HepG2 (cell line): ENCODE results near the gene ZKSCAN3. TPM values are rescaled to one million over a fixed set of nuclear protein-coding genes. Genes with fewer than 3 reads are reported as not detected.

Source experiments
- AHR ChIP-seq: IDR thresholded peaks from 2 replicates; pipeline ENCODE4 v1.6.1; 2018; ENCODE audit warnings: missing genetic modification reagents, missing compliant biosample characterization
- ATF7 ChIP-seq, 2 experiments: fragments of 450-650 bp in 1 of 2; sonication (generic) in 1 of 2; formaldehyde crosslinking in 1 of 2; IDR thresholded peaks; 2 replicates each; pipeline versions ENCODE4 v1.4.0 to v1.6.1; 2016 to 2020; ENCODE audit warnings: antibody characterized with exemption in 1 of 2, mild to moderate bottlenecking in 1 of 2, missing genetic modification reagents in 1 of 2
- CTCF ChIP-seq: sonication (generic); formaldehyde crosslinking; IDR thresholded peaks from 2 replicates; pipeline ENCODE4 v1.5.0; 2020; ENCODE audit warnings: mild to moderate bottlenecking, missing genetic modification reagents, moderate library complexity
- HBP1 ChIP-seq: IDR thresholded peaks from 2 replicates; pipeline ENCODE4 v1.6.1; 2016; ENCODE audit warnings: low read depth, control low read depth
- HMG20B ChIP-seq: conservative IDR thresholded peaks from 2 replicates; pipeline ENCODE4 v1.6.1; 2016; ENCODE audit warnings: missing genetic modification reagents, missing compliant biosample characterization
- HOXD1 ChIP-seq: sonication (generic); formaldehyde crosslinking; IDR thresholded peaks from 2 replicates; pipeline ENCODE4 v1.5.0; 2020; ENCODE audit warnings: missing genetic modification reagents
- IKZF5 ChIP-seq: IDR thresholded peaks from 2 replicates; pipeline ENCODE4 v1.6.1; 2018; ENCODE audit warnings: missing genetic modification reagents, mild to moderate bottlenecking, missing compliant biosample characterization
- LBX2 ChIP-seq: sonication (generic); formaldehyde crosslinking; IDR thresholded peaks from 2 replicates; pipeline ENCODE4 v1.5.0; 2020; ENCODE audit warnings: missing genetic modification reagents, mild to moderate bottlenecking, borderline replicate concordance
- NAIF1 ChIP-seq: sonication (generic); formaldehyde crosslinking; IDR thresholded peaks from 2 replicates; pipeline ENCODE4 v1.5.0; 2020; ENCODE audit warnings: mild to moderate bottlenecking, missing genetic modification reagents, borderline replicate concordance
- NR2F1 ChIP-seq, 2 experiments: fragments of 450-650 bp in 1 of 2; formaldehyde crosslinking in 1 of 2; IDR thresholded peaks; 2 replicates each; pipeline versions ENCODE4 v1.5.0 to v1.6.1; 2016 to 2020; ENCODE audit warnings: mild to moderate bottlenecking in 1 of 2, missing compliant biosample characterization in 1 of 2, missing genetic modification reagents in 1 of 2, moderate library complexity in 1 of 2
- PTBP1 ChIP-seq: fragments of 200-400 bp; formaldehyde crosslinking; IDR thresholded peaks from 2 replicates; pipeline ENCODE4 v1.6.1; 2018; ENCODE audit warnings: low read length, low read depth; ENCODE audit not compliant: poor library complexity, severe bottlenecking
- RNF219 ChIP-seq: sonication (generic); formaldehyde crosslinking; IDR thresholded peaks from 2 replicates; pipeline ENCODE4 v1.5.0; 2020; ENCODE audit warnings: mild to moderate bottlenecking, missing genetic modification reagents
- SIN3A ChIP-seq: IDR thresholded peaks from 2 replicates; pipeline ENCODE4 v1.6.1; 2011; ENCODE audit warnings: low read depth, mild to moderate bottlenecking, control low read depth, low read length, borderline replicate concordance
- SMC3 ChIP-seq: IDR thresholded peaks from 2 replicates; pipeline ENCODE4 v1.6.1; 2011; ENCODE audit warnings: low read length, improper control_type of control experiment
- U2AF1 ChIP-seq: fragments of 200-400 bp; formaldehyde crosslinking; optimal IDR thresholded peaks from 2 replicates; pipeline ENCODE3; 2017; ENCODE audit warnings: mild to moderate bottlenecking, low read depth, low read length
- YY1 ChIP-seq: IDR thresholded peaks from 2 replicates; pipeline ENCODE4 v1.6.1; 2011; ENCODE audit warnings: low read length, low read depth, moderate library complexity, mild to moderate bottlenecking; ENCODE audit not compliant: insufficient read depth, insufficient replicate concordance
- ZBTB34 ChIP-seq: sonication (generic); formaldehyde crosslinking; IDR thresholded peaks from 2 replicates; pipeline ENCODE4 v1.8.0; 2022; ENCODE audit warnings: mild to moderate bottlenecking, missing genetic modification reagents
- ZNF143 ChIP-seq: sonication (generic); formaldehyde crosslinking; IDR thresholded peaks from 2 replicates; pipeline ENCODE4 v1.4.0; 2020; ENCODE audit warnings: missing genetic modification reagents
- ZNF557 ChIP-seq: sonication (generic); formaldehyde crosslinking; IDR thresholded peaks from 2 replicates; pipeline ENCODE4 v1.4.0; 2020; ENCODE audit warnings: missing genetic modification reagents
- ZNF816 ChIP-seq: sonication (generic); formaldehyde crosslinking; IDR thresholded peaks from 2 replicates; pipeline ENCODE4 v1.8.0; 2022; ENCODE audit warnings: missing genetic modification reagents, mild to moderate bottlenecking, borderline replicate concordance
- polyA plus RNA-seq, 8 experiments: library from polyadenylated mRNA; depleted of rRNA in 3 of 8; stranded (reverse) in 7 of 8; unstranded in 1 of 8; fragments of >200 nt; fragmentation: Illumina TruSeq in 4 of 8; extraction: Trizol in 4 of 8; gene quantifications; 2 replicates each; pipeline versions ENCODE4 v1.2.1 to v1.2.3, GENCODE V29; 2011 to 2016; ENCODE audit warnings: low read depth in 4 of 8, missing spikeins in 1 of 8, mixed read lengths in 1 of 8; ENCODE audit not compliant: insufficient read depth in 1 of 8
- total RNA-seq, 5 experiments: library from RNA; depleted of rRNA; stranded (reverse); fragments of >200 nt; fragmentation: Illumina TruSeq; extraction: Trizol; gene quantifications; 2 replicates each; pipeline ENCODE4 v1.2.3, GENCODE V29; 2016; ENCODE audit warnings: low read depth in 1 of 5

ZKSCAN3 gene
- total and polyA plus RNA-seq, 2 of the 13 experiments (the other 11 are each of a cell fraction or from before 2014, with no cell fraction given): 3.3 to 7.4 TPM

GRCh38 chr6:28323813-28324424 is 25.8 kb upstream of the ZKSCAN3 start (continued):
- peak; percentile 87; the same call in 1 of the 2 replicates for TF ChIP-seq ZBTB34 (CRISPR knock-in tag)
- no peak for TF ChIP-seq HOXD1 (CRISPR knock-in tag)
- TF ChIP-seq ZNF557 (CRISPR knock-in tag): no peak
- TF ChIP-seq SMC3: peak; percentile 7; the same call in 1 of the 2 replicates
- no peak for TF ChIP-seq HMG20B (CRISPR knock-in tag)
- TF ChIP-seq IKZF5 (CRISPR knock-in tag): 0 out of 2 replicates have a peak, but pooled peaks have one; percentile 58
- TF ChIP-seq PTBP1: no peak
- 0 out of 2 replicates have a peak, but pooled peaks have one; percentile 26 for TF ChIP-seq HBP1
- TF ChIP-seq NR2F1 (CRISPR knock-in tag; IDR thresholded peaks at IDR 0.05): no peak
- TF ChIP-seq ATF7 (IDR thresholded peaks at IDR 0.05): no peak
- 0 out of 2 replicates have a peak, but pooled peaks have one; percentile 50 for TF ChIP-seq ATF7 (CRISPR knock-in tag; IDR thresholded peaks at IDR 0.05)
- no peak for TF ChIP-seq SIN3A
- no peak for TF ChIP-seq LBX2 (CRISPR knock-in tag)
- TF ChIP-seq ZNF816 (CRISPR knock-in tag): no peak; the same call in 1 of the 2 replicates
- TF ChIP-seq AHR (CRISPR knock-in tag): no peak
- no peak for TF ChIP-seq CTCF (CRISPR knock-in tag)
- TF ChIP-seq NAIF1 (CRISPR knock-in tag): 0 out of 2 replicates have a peak, but pooled peaks have one; percentile 53
- peak; percentile 85 for TF ChIP-seq RNF219
- TF ChIP-seq YY1: no peak
- TF ChIP-seq U2AF1: no peak
- TF ChIP-seq ZNF143 (CRISPR knock-in tag): no peak
